Measurements from ENCODE around the gene GLIPR1L2.

GRCh38 chr12:75459755-75460154 is 68.9 kb downstream of the GLIPR1L2 start:
- TF ChIP-seq POLR2AphosphoS5 (IDR thresholded peaks at IDR 0.05; ENCODE audit: low read depth, low read length) = no peak
- TF ChIP-seq TAF1 (IDR thresholded peaks at IDR 0.05; ENCODE audit: borderline replicate concordance, insufficient read depth, low read length) = no peak
- TF ChIP-seq REST (IDR thresholded peaks at IDR 0.05; ENCODE audit: insufficient read depth in 1 of 2, low read depth in 2 of 2, low read length in 2 of 2) = no peak
